GM18505 (cell line): Measurements from ENCODE around the gene KCNN2.

Experiments used
- ATAC-seq: cut with Tn5 transposase; IDR thresholded peaks from one replicate; pipeline ENCODE4 v1.9.1; 2021; ENCODE audit not compliant: unreplicated experiment
- POLR2A ChIP-seq: IDR thresholded peaks from 4 replicates; pipeline ENCODE4 v1.6.1; 2011; ENCODE audit warnings: borderline replicate concordance; ENCODE audit not compliant: insufficient read depth, insufficient read length; ENCODE audit errors: extremely low read depth

The KCNN2 gene

DNA sequence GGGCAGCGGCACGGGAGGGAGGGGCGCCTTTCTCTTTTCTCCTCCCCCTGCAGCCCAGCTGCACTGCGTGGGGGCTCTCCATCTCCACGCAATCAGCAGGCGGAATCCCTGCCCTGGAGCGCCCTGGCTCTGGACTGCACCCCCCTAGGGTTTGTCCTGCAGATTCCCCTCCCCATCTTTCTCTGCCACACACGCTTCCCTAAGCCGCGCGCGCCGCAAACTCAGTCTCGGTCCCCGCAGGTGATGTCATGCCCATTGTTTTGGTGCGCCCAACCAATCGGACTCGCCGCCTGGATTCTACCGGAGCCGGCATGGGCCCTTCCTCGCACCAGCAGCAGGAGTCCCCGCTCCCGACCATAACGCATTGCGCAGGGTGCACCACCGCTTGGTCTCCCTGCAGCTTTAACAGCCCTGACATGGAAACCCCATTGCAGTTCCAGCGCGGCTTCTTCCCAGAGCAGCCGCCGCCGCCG, at the start of gene KCNN2:
KCNN2 (plus strand) TSS at position 347 of the 473 bp plus-strand sequence; CDS start at position 417, 70 bp downstream.
- peak; percentile 72 for ATAC-seq
- no peak for TF ChIP-seq POLR2A

- TF ChIP-seq POLR2A = no peak
- ATAC-seq = no peak
These were observed 49.2 kb upstream of the KCNN2 start for GRCh38 chr5:114312658-114313057.

DNA sequence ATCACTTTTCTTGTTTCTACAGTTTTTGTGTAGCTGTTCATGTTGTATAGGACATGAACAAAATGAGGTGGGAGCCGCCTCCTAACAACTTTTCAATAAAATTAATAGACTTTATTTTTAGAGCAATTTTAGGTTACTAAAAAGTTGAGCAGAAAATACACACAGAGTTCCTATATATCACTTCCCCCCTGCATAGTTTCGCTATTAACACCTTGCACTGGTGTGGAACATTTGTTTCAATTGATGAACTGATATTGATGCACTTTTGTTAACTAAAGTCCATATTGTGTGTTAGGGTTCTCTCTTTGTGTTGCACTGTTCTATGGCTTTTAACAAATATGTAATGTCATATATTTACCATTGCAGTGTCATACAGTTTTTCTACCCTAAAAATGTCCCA, 47.8 kb upstream of the KCNN2 start:
- TF ChIP-seq POLR2A = no peak
- no peak for ATAC-seq

DNA sequence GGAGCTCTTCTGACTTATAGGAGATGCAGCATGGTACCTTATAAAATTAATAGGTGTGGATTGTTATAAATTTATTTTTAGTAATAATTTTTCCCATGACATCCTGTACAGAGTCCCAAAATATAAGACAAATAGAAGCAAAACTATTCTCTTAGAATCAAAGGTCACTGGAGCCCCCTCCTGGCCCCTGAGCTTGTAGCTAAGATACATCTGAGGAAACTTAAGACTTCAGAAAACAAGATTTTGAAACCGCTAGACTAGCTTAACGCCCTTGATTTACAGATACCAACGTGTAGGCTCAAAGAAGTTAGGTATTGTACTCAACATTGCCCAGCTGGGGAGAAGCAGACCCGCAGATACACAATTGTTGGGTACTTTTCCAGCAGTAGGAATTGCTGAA, 45.7 kb upstream of the KCNN2 start:
- no peak for TF ChIP-seq POLR2A
- ATAC-seq = no peak

DNA sequence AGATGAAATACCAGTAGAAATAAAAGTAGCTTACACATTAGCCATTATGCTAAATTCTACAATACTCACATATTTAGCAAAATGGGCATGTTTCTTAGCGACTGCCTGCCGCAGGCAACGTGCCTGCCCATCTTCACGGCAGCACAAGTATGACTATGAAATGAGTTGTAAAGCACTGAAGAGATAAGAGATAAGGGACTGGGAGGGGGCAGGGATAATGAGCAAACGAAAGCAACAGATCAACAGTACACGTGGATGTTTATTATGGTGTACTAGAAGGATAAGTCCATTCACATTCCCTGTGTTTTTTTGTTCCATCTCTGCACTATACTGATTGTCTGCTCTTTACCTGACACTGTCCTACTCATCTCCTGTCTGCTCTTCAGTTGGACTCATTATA, 44.1 kb upstream of the KCNN2 start:
- ATAC-seq = no peak

GRCh38 chr5:114319236-114319635, 42.6 kb upstream of the KCNN2 start:
- ATAC-seq = no peak
- no peak for TF ChIP-seq POLR2A

More for the DNA sequence above, 44.1 kb upstream of the KCNN2 start:
- no peak for TF ChIP-seq POLR2A

DNA sequence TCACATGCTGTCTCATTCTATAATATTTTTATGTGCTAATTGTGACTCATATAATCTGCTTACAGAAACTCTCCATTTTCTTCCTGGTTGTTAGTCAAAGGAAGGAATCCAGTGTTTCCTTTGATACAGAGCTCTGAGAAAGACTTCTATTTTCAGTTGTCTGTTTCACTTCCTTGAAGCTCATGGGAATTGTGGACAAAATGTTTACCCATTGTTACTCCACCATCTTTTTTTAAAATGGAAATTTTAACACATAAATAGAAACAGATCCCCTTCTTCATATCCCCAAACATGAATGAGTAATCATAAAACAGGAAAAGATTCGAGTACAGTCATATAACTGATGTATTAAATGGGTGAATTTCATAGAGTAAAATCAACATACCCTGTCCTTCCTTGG, 42.0 kb upstream of the KCNN2 start:
- TF ChIP-seq POLR2A = no peak
- ATAC-seq = no peak

DNA sequence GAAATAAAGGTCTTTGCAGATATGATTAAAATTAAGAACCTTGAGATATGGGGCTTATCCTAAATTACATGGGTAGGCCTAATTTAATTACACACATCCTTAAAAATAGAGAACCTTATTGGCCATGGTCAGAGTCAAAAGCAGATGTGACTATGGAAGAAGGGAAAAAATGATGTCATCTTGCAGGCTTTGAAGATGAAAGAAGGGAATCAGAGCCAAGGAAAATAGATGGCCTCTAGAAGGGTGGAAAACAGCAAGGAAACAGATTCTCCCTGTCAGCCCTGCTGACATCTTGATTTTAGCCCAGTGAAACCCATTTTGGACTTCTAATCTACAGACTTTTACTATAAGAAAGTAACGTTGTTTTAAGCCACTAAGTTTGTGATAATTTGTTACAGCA, 37.6 kb upstream of the KCNN2 start:
- ATAC-seq = no peak
- TF ChIP-seq POLR2A = no peak

GRCh38 chr5:114325541-114325940, 36.3 kb upstream of the KCNN2 start:
- ATAC-seq = no peak
- TF ChIP-seq POLR2A = no peak

- ATAC-seq = no peak
- TF ChIP-seq POLR2A = no peak
These were observed 34.4 kb upstream of the KCNN2 start for GRCh38 chr5:114327474-114327873.

DNA sequence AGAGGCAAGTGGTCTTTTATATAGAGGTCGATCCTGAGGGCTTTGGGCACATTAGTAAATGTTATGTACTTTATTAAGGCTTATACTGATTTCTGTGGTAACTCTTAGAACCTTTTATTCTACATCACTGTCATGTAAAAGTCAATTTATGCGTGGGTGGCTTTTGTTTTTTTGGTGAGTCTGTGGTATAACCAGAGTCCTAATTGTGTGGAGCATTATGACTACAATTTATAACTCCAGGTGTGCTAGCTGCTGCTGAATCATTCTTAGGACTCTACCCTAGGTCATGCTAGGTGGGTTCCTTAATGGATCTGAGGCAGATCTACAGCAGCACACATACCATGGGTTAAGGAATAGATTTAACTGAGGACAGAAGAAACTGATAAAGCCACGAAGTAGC, 33.9 kb upstream of the KCNN2 start:
- ATAC-seq = no peak
- no peak for TF ChIP-seq POLR2A

DNA sequence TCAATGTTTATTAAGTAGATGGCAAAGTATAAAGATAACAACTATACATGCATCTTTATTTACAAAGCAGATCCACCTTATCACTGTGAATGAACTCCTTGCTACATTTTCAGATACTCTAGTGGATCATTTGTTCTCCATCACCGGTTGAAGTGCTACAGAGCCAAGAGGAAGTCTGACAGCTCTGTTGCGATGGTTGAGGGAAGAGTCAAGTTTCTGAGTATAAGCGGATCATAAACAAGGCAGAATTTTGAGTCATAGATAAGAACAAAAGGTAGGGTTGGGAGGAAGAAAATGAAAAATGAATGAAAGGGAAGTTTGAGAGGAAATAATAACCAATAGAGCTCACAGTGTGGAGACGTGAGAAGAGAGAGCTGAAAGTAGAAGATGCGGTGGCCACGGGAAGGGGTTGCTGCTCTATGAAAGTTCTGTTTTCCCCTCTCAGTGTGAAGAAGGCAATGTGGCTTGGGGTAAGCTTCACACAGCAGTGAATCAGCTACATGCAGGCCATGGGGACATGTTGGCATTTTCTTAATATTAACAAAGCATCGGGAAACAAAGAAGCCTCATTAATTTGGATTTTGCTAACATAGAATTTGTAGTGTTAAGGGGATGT, 30.8 kb upstream of the KCNN2 start:
- ATAC-seq = no peak
- no peak for TF ChIP-seq POLR2A

DNA sequence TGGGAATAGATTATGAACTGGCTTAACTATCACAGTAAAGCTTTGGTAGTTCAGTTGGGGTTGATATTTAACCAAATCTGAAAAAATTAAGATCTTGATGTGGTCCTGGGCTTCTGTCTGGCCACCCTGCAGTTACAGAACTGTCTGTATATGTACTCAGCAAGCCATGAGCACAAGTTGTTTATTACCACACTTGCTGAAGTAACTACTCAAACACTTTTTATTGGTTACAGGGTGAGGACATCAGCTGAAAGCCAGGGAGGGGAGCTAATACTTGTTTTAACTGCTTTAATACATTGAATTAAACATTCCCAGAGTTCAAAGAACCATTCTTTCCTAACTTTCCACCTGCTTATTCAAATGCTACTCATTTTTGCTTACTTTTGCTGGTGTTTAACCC, 29.4 kb upstream of the KCNN2 start:
- TF ChIP-seq POLR2A = no peak
- ATAC-seq = no peak

DNA sequence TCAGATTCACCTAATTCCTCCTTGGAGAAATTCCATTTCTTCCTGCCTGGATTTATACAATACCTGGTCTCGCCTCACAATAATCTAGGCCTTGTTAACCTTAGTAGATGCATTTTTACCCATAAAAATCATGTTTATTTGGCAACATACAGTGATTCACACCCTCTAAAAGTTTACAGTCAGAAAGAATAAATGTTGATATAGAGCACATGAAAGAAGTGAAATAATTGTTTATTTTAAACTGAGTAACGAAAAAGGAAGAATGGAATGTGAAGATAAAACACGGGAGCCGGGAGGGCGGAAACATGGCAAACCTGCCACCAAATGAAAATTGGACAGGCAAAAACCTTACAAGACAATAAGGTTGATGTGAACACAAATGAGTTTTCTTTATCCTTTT, 28.9 kb upstream of the KCNN2 start:
- no peak for TF ChIP-seq POLR2A
- ATAC-seq = no peak

GRCh38 chr5:114335391-114335790, 26.5 kb upstream of the KCNN2 start:
- no peak for ATAC-seq
- TF ChIP-seq POLR2A = no peak

DNA sequence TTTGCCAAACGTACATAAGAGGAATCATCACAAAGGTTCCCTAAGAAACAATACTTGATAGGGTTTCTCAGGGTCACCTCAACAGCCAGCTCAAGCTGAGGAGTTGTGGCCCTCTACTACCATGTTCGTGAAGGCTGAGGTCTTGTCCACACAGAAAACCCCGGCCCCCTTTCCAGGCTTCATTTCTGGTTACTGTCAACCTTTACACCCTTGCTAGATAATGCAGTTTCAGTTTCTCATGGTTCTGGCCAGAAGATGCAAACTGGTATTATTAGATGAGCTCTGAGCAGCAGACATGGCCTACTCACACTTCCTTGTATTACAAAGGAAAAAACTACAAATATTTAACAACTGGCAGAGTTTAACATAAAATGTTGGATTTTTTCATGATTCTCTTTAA, 22.8 kb upstream of the KCNN2 start:
- no peak for ATAC-seq
- TF ChIP-seq POLR2A = no peak

DNA sequence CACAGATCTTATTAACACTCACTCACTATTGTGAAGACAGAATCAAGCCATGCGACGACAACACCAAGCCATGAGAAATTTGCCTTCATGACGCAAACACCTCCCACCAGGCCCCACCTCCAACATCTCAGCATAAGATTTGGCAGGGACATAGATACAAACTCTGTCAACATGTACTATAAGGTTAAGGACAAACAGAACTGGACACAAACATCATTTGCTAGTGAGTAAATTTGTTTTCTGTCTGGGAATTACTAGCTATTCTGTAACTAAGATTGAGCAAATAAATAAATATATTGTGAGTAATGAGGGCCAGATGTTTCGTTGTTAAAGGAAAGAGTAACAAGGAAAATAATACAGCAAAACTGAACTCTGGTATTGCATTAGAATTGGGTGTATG, 15.7 kb upstream of the KCNN2 start:
- TF ChIP-seq POLR2A = no peak
- no peak for ATAC-seq
